Chondrocyte (in vitro differentiated cells): ENCODE data around the gene TMCO6. TPM values are rescaled to one million over a fixed set of nuclear protein-coding genes. Genes with fewer than 3 reads are reported as not detected.
A peak's percentile ranks its signal among the peaks of the same experiment; 100 is the strongest.

Experiments
- DNase-seq: peaks from one replicate; pipeline ENCODE4 v3.0.0; 2021; ENCODE audit warnings: mixed read lengths, low spot score
- H3K27ac Mint-ChIP-seq: one replicate; pipeline ENCODE4 v1.8.0; 2021; ENCODE audit warnings: mild to moderate bottlenecking, moderate library complexity, mixed read lengths; ENCODE audit not compliant: unreplicated experiment
- H3K27me3 Mint-ChIP-seq: 2 replicates; pipeline ENCODE4 v1.8.0; 2021; ENCODE audit warnings: low read depth, mixed read lengths
- H3K36me3 Mint-ChIP-seq: 2 replicates; pipeline ENCODE4 v1.8.0; 2021; ENCODE audit warnings: low read depth, mixed read lengths
- H3K4me1 Mint-ChIP-seq: 2 replicates; pipeline ENCODE4 v1.8.0; 2021; ENCODE audit warnings: low read depth, mild to moderate bottlenecking, mixed read lengths
- H3K4me3 Mint-ChIP-seq: one replicate; pipeline ENCODE4 v1.8.0; 2021; ENCODE audit warnings: mild to moderate bottlenecking, moderate library complexity, mixed read lengths; ENCODE audit not compliant: unreplicated experiment
- H3K9me3 Mint-ChIP-seq: 2 replicates; pipeline ENCODE4 v1.8.0; 2021; ENCODE audit warnings: low read depth, mixed read lengths
- CTCF ChIP-seq: fragments of 200-600 bp; sonication (generic); IDR thresholded peaks from 2 replicates; pipeline ENCODE4 v1.5.0; 2021; ENCODE audit warnings: antibody characterized with exemption, mild to moderate bottlenecking, moderate library complexity
- total RNA-seq: library from RNA; stranded (reverse); gene quantifications from 3 replicates; pipeline ENCODE4 v1.2.1, GENCODE V29; 2021

Gene TMCO6
- total RNA-seq, 1 donor from 2014 or later, result 6.6 TPM

GRCh38 chr5:140674211-140674610 lies 35.0 kb downstream of the TMCO6 start:
- Mint-ChIP-seq H3K9me3 (no peaks in the 10 kb centered on the region), H3K27ac (no peak overlapping the region), H3K27me3 (no peaks in the 10 kb centered on the region), H3K4me1 (no peaks in the 10 kb centered on the region), H3K4me3 (no peak overlapping the region), H3K36me3 (peaks cover 23% of the 10 kb centered on the region)
- DNase-seq, result no peak
- TF ChIP-seq CTCF, result no peak

- peak overlapping the region; percentile 53 for H3K27ac Mint-ChIP-seq
- H3K4me1 Mint-ChIP-seq, result no peaks in the 10 kb centered on the region
- H3K4me3 Mint-ChIP-seq, result no peak overlapping the region
- no peaks in the 10 kb centered on the region for H3K27me3 Mint-ChIP-seq
- peaks cover 19% of the 10 kb centered on the region for H3K36me3 Mint-ChIP-seq
- no peak for DNase-seq
- TF ChIP-seq CTCF, result no peak
- H3K9me3 Mint-ChIP-seq, result no peaks in the 10 kb centered on the region
Observed at GRCh38 chr5:140674629-140675028, 35.4 kb downstream of the TMCO6 start.

- no peak for DNase-seq
- no peak overlapping the region for H3K27ac Mint-ChIP-seq
- no peaks in the 10 kb centered on the region for H3K27me3 Mint-ChIP-seq
- peaks cover 20% of the 10 kb centered on the region for H3K36me3 Mint-ChIP-seq
- TF ChIP-seq CTCF, result no peak
- no peaks in the 10 kb centered on the region for H3K9me3 Mint-ChIP-seq
- no peaks in the 10 kb centered on the region for H3K4me1 Mint-ChIP-seq
- no peak overlapping the region for H3K4me3 Mint-ChIP-seq
Observed at GRCh38 chr5:140677947-140678346, 38.7 kb downstream of the TMCO6 start.

GRCh38 chr5:140678993-140679392 lies 39.7 kb downstream of the TMCO6 start:
- Mint-ChIP-seq H3K27ac (no peak overlapping the region), H3K27me3 (no peaks in the 10 kb centered on the region)
- TF ChIP-seq CTCF, result no peak

GRCh38 chr5:140690376-140690932 lies 51.2 kb downstream of the TMCO6 start:
- DNase-seq, result no peak
- TF ChIP-seq CTCF, result no peak
- Mint-ChIP-seq H3K9me3 (no peaks in the 10 kb centered on the region), H3K4me1 (peaks cover 33% of the 10 kb centered on the region), H3K36me3 (peaks cover 6% of the 10 kb centered on the region), H3K4me3 (peak overlapping the region; percentile 94), H3K27ac (peak overlapping the region; percentile 97), H3K27me3 (no peaks in the 10 kb centered on the region)

More at GRCh38 chr5:140678993-140679392, 39.7 kb downstream of the TMCO6 start:
- Mint-ChIP-seq H3K36me3 (peaks cover 21% of the 10 kb centered on the region), H3K9me3 (no peaks in the 10 kb centered on the region), H3K4me1 (no peaks in the 10 kb centered on the region), H3K4me3 (no peak overlapping the region)
- DNase-seq, result no peak
